K562 (cell line): ENCODE data around the gene NEDD4. TPM values are rescaled to one million over a fixed set of nuclear protein-coding genes. Genes with fewer than 3 reads are reported as not detected.

ENCODE experiments used
- CEBPG ChIP-seq, 3 experiments: fragments of 200-800 bp in 1 of 3; sonication (Bioruptor generic) in 1 of 3; sonication (generic) in 1 of 3; formaldehyde crosslinking in 1 of 3; IDR thresholded peaks in 2 of 3; conservative IDR thresholded peaks in 1 of 3; 2 replicates each; pipeline versions ENCODE4 v1.6.1 to v1.8.0; 2016 to 2022; ENCODE audit warnings: missing compliant biosample characterization in 2 of 3, missing genetic modification characterization in 2 of 3, mild to moderate bottlenecking in 1 of 3, missing genetic modification reagents in 1 of 3
- HDAC6 ChIP-seq: IDR thresholded peaks from 2 replicates; pipeline ENCODE4 v1.6.1; 2012; ENCODE audit warnings: low read depth, mild to moderate bottlenecking, control low read depth, inconsistent platforms, low read length, moderate library complexity
- HMG20B ChIP-seq: fragments of 250-450 bp; sonication (Bioruptor Pico); IDR thresholded peaks from 2 replicates; pipeline ENCODE4 v1.5.0; 2021; ENCODE audit warnings: mild to moderate bottlenecking
- NR2C2 ChIP-seq, 2 experiments: fragments of 200-800 bp in 1 of 2; sonication (Bioruptor generic) in 1 of 2; sonication (generic) in 1 of 2; formaldehyde crosslinking in 1 of 2; IDR thresholded peaks; 2 replicates each; pipeline versions ENCODE4 v1.6.1 to v1.8.0; 2016 to 2022; ENCODE audit warnings: mild to moderate bottlenecking in 1 of 2, missing compliant biosample characterization in 1 of 2, missing genetic modification characterization in 1 of 2, missing genetic modification reagents in 1 of 2
- OTX1 ChIP-seq: fragments of 450-650 bp; formaldehyde crosslinking; IDR thresholded peaks from 2 replicates; pipeline ENCODE4 v1.4.0; 2022; ENCODE audit warnings: mild to moderate bottlenecking
- PHB2 ChIP-seq: fragments of 450-650 bp; IDR thresholded peaks from 2 replicates; pipeline ENCODE4 v1.6.1; 2017; ENCODE audit warnings: low read depth
- POLR2A ChIP-seq: fragments of 450-650 bp; conservative IDR thresholded peaks from 2 replicates; pipeline ENCODE4 v1.6.1; 2016
- SMARCA4 ChIP-seq: fragments of 450-650 bp; IDR thresholded peaks from 2 replicates; pipeline ENCODE4 v1.6.1; 2016
- TAF9B ChIP-seq: fragments of 450-650 bp; IDR thresholded peaks from 2 replicates; pipeline ENCODE4 v1.6.1; 2018; ENCODE audit warnings: mild to moderate bottlenecking; ENCODE audit not compliant: partially characterized antibody
- TBL1XR1 ChIP-seq, 2 experiments: IDR thresholded peaks; 2 replicates each; pipeline ENCODE4 v1.6.1; 2012; ENCODE audit warnings: improper control_type of control experiment in 2 of 2, low read length in 2 of 2, mild to moderate bottlenecking in 1 of 2
- TOE1 ChIP-seq, 2 experiments: fragments of 450-650 bp in 1 of 2; sonication (generic) in 1 of 2; formaldehyde crosslinking in 1 of 2; IDR thresholded peaks; 2 replicates each; pipeline versions ENCODE4 v1.7.1 to v1.8.0; 2016 to 2022; ENCODE audit warnings: borderline replicate concordance in 2 of 2, mild to moderate bottlenecking in 2 of 2, antibody characterized with exemption in 1 of 2, inconsistent platforms in 1 of 2, low read depth in 1 of 2, missing genetic modification reagents in 1 of 2, moderate library complexity in 1 of 2
- ZBTB17 ChIP-seq: fragments of 450-650 bp; formaldehyde crosslinking; IDR thresholded peaks from 2 replicates; pipeline ENCODE4 v1.4.0; 2020; ENCODE audit warnings: mild to moderate bottlenecking
- ZC3H8 ChIP-seq: fragments of 450-650 bp; IDR thresholded peaks from 2 replicates; pipeline ENCODE4 v1.6.1; 2017
- ZNF232 ChIP-seq: sonication (generic); formaldehyde crosslinking; IDR thresholded peaks from 2 replicates; pipeline ENCODE4 v1.8.0; 2022; ENCODE audit warnings: mild to moderate bottlenecking, missing genetic modification reagents
- ZNF644 ChIP-seq: fragments of 200-800 bp; sonication (Bioruptor generic); IDR thresholded peaks from 2 replicates; pipeline ENCODE4 v1.6.1; 2016; ENCODE audit warnings: low read depth, missing genetic modification characterization, missing compliant biosample characterization
- polyA plus RNA-seq, 8 experiments: library from polyadenylated mRNA; depleted of rRNA in 4 of 8; stranded (reverse) in 5 of 8; unstranded in 3 of 8; fragments of >200 nt; fragmentation: Nextera tagmentation in 2 of 8; fragmentation: Illumina TruSeq in 1 of 8; extraction: Ambion mirVana in 2 of 8; extraction: Trizol in 1 of 8; gene quantifications; 2 replicates each; pipeline versions ENCODE4 v1.2.1 to v1.2.3, GENCODE V29; 2011 to 2014; ENCODE audit warnings: inconsistent platforms in 1 of 8, missing spikeins in 1 of 8
- total RNA-seq, 7 experiments: library from RNA; depleted of rRNA in 6 of 7; stranded (reverse); fragments of >200 nt in 6 of 7; fragmentation: Illumina TruSeq in 2 of 7; extraction: Trizol in 2 of 7; gene quantifications; 2 replicates each; pipeline versions ENCODE4 v1.2.1 to v1.2.3, GENCODE V29; 2011 to 2021; ENCODE audit warnings: low replicate concordance in 1 of 7
- TF ChIP-seq, protein P1 (sequence below): sonication (generic); formaldehyde crosslinking; IDR thresholded peaks from 2 replicates; pipeline ENCODE4 v1.9.0; 2022; ENCODE audit warnings: mild to moderate bottlenecking, missing genetic modification reagents
- TF ChIP-seq, protein P2 (sequence below): fragments of 250-450 bp; sonication (Bioruptor Pico); IDR thresholded peaks from 2 replicates; pipeline ENCODE4 v1.8.0; 2022; ENCODE audit warnings: moderate library complexity, mild to moderate bottlenecking, inconsistent platforms
- TF ChIP-seq, protein P3 (sequence below): fragments of 450-650 bp; IDR thresholded peaks from 2 replicates; pipeline ENCODE4 v1.6.1; 2014; ENCODE audit warnings: low read depth, mild to moderate bottlenecking, moderate library complexity, borderline replicate concordance
- TF ChIP-seq, protein P4 (sequence below): fragments of 450-650 bp; formaldehyde crosslinking; IDR thresholded peaks from 2 replicates; pipeline ENCODE4 v1.4.0; 2022; ENCODE audit warnings: missing genetic modification characterization
- TF ChIP-seq, protein P5 (sequence below), 2 experiments: fragments of 450-650 bp; IDR thresholded peaks; 2 replicates each; pipeline ENCODE4 v1.6.1; 2016

NEDD4 gene
- total and polyA plus RNA-seq, 9 of the 15 experiments (the other 6 are each of a cell fraction or from before 2014, with no cell fraction given): 7.2 to 23.7 (median 17.3) TPM

DNA sequence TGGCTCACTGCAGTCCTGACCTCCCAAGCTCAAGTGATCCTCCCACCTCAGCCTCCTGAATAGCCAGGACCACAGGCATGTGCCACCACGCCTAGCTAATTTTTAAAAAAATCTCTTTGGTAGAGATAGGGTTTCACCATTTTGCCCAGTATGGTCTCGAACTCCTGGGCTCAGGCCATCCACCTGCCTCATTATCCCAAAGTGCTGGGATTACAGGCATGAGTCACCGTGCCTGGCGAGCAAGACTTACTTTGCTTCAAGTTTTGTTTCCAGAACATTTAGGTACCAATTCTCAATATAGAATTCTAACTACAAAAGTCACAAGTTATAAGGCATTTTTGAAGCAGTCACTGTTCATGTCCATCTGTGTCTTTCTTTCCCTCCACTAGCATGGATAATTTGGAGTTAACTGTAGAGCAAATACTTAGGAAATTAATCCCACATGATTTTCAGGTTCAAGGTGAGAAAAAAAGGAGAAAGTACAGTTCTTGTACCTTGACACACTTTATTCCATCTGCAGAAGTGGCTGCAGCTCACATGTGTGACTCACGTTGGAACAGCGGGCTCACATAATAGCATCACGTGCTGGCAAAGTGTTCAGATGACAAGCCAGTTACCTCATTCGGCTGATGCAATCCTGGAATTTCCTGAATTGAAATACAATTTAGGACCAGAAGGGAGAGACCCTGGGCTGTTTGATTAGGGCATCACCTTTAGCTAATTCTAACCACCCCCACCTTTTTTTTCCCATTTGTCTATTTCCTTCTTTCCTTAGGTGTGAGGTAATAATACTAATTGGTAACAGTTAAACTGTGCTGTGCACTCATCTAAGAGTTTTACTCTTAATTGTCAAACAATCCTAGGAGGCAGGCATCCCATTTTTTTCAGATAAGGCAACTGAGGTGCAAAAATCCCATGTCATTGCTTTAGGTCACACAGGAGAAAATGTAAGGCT is 46.9 kb upstream of the NEDD4 start (continued):
- no peak for TF ChIP-seq TBL1XR1 (IDR thresholded peaks at IDR 0.05; ENCODE audit: low read length in 2 of 2)
- TF ChIP-seq ZNF644 (tag): peak; percentile 81
- TF ChIP-seq POLR2A: no peak
- TF ChIP-seq OTX1: 0 out of 2 replicates have a peak, but pooled peaks have one; percentile 24
- no peak for TF ChIP-seq ZC3H8
- TF ChIP-seq HMG20B: no peak
- TF ChIP-seq, protein P1, sequence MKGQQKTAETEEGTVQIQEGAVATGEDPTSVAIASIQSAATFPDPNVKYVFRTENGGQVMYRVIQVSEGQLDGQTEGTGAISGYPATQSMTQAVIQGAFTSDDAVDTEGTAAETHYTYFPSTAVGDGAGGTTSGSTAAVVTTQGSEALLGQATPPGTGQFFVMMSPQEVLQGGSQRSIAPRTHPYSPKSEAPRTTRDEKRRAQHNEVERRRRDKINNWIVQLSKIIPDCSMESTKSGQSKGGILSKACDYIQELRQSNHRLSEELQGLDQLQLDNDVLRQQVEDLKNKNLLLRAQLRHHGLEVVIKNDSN (CRISPR knock-in tag): peak; percentile 96
- TF ChIP-seq, protein P2, sequence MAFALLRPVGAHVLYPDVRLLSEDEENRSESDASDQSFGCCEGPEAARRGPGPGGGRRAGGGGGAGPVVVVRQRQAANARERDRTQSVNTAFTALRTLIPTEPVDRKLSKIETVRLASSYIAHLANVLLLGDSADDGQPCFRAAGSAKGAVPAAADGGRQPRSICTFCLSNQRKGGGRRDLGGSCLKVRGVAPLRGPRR: 0 out of 2 replicates have a peak, but pooled peaks have one; percentile 33
- TF ChIP-seq NR2C2 (CRISPR knock-in tag; IDR thresholded peaks at IDR 0.05): no peak
- TF ChIP-seq NR2C2 (tag; IDR thresholded peaks at IDR 0.05): peak; percentile 25; the same call in 1 of the 2 replicates
- TF ChIP-seq, protein P3, sequence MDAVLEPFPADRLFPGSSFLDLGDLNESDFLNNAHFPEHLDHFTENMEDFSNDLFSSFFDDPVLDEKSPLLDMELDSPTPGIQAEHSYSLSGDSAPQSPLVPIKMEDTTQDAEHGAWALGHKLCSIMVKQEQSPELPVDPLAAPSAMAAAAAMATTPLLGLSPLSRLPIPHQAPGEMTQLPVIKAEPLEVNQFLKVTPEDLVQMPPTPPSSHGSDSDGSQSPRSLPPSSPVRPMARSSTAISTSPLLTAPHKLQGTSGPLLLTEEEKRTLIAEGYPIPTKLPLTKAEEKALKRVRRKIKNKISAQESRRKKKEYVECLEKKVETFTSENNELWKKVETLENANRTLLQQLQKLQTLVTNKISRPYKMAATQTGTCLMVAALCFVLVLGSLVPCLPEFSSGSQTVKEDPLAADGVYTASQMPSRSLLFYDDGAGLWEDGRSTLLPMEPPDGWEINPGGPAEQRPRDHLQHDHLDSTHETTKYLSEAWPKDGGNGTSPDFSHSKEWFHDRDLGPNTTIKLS: no peak
- TF ChIP-seq, protein P4, sequence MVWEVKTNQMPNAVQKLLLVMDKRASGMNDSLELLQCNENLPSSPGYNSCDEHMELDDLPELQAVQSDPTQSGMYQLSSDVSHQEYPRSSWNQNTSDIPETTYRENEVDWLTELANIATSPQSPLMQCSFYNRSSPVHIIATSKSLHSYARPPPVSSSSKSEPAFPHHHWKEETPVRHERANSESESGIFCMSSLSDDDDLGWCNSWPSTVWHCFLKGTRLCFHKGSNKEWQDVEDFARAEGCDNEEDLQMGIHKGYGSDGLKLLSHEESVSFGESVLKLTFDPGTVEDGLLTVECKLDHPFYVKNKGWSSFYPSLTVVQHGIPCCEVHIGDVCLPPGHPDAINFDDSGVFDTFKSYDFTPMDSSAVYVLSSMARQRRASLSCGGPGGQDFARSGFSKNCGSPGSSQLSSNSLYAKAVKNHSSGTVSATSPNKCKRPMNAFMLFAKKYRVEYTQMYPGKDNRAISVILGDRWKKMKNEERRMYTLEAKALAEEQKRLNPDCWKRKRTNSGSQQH (CRISPR knock-in tag): no peak
- TF ChIP-seq HDAC6: no peak
- TF ChIP-seq TAF9B: peak; percentile 74
- TF ChIP-seq TOE1 (IDR thresholded peaks at IDR 0.05; ENCODE audit: borderline replicate concordance): peak; percentile 81; the same call in 1 of the 2 replicates
- TF ChIP-seq TOE1 (CRISPR knock-in tag; IDR thresholded peaks at IDR 0.05; ENCODE audit: borderline replicate concordance, low read depth): no peak
- peak; percentile 98 for TF ChIP-seq CEBPG (CRISPR knock-in tag; IDR thresholded peaks at IDR 0.05)
- TF ChIP-seq CEBPG (tag; conservative IDR thresholded peaks at IDR 0.05 in 1 of 2, IDR thresholded peaks at IDR 0.05 in 1 of 2): peak; percentile 96 to 99
- TF ChIP-seq, protein P5, sequence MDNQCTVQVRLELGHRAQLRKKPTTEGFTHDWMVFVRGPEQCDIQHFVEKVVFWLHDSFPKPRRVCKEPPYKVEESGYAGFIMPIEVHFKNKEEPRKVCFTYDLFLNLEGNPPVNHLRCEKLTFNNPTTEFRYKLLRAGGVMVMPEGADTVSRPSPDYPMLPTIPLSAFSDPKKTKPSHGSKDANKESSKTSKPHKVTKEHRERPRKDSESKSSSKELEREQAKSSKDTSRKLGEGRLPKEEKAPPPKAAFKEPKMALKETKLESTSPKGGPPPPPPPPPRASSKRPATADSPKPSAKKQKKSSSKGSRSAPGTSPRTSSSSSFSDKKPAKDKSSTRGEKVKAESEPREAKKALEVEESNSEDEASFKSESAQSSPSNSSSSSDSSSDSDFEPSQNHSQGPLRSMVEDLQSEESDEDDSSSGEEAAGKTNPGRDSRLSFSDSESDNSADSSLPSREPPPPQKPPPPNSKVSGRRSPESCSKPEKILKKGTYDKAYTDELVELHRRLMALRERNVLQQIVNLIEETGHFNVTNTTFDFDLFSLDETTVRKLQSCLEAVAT (IDR thresholded peaks at IDR 0.05): no peak
- no peak for TF ChIP-seq ZNF232
- peak; percentile 61; the same call in 1 of the 2 replicates for TF ChIP-seq SMARCA4
- peak; percentile 29; the same call in 1 of the 2 replicates for TF ChIP-seq ZBTB17 (CRISPR knock-in tag)
- TF ChIP-seq PHB2: no peak
